GM12878 (cell line): ENCODE measurements around the gene OGFOD3.

Source experiments
- POLR2AphosphoS5 ChIP-seq: IDR thresholded peaks from 2 replicates; pipeline ENCODE4 v1.6.1; 2011; ENCODE audit warnings: mild to moderate bottlenecking, low read length, inconsistent platforms
- TF ChIP-seq, protein P1 (sequence below), 3 experiments: IDR thresholded peaks in 2 of 3; conservative IDR thresholded peaks in 1 of 3; 2 replicates each; pipeline ENCODE4 v1.5.1; 2011; ENCODE audit warnings: low read depth in 3 of 3, low read length in 3 of 3, mild to moderate bottlenecking in 3 of 3, control low read depth in 2 of 3, moderate library complexity in 2 of 3, inconsistent platforms in 1 of 3, mixed read lengths in 1 of 3; ENCODE audit not compliant: control insufficient read depth in 2 of 3, insufficient read depth in 1 of 3; ENCODE audit errors: extremely low read depth in 1 of 3

DNA sequence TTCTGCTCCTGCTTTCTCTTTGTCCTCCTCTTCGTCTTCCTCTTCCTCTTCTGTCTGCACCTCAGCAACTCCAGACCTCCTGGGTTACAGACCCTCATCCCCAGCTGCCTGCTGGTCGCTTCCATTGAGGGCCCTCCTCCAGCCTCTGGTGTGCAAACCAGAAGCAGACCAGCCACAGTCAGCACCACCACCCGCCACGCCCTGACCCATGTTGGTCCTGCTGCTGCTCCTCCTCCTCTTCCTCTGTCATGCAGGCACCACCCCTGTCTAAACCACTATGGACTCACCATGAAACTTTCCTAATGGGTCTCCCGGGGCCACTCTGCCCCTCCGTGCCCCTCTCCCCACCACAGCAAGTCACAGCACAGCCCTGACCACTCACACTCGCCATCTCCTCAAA, 11.4 kb upstream of the OGFOD3 start:
- no peak for TF ChIP-seq POLR2AphosphoS5
- TF ChIP-seq, protein P1, sequence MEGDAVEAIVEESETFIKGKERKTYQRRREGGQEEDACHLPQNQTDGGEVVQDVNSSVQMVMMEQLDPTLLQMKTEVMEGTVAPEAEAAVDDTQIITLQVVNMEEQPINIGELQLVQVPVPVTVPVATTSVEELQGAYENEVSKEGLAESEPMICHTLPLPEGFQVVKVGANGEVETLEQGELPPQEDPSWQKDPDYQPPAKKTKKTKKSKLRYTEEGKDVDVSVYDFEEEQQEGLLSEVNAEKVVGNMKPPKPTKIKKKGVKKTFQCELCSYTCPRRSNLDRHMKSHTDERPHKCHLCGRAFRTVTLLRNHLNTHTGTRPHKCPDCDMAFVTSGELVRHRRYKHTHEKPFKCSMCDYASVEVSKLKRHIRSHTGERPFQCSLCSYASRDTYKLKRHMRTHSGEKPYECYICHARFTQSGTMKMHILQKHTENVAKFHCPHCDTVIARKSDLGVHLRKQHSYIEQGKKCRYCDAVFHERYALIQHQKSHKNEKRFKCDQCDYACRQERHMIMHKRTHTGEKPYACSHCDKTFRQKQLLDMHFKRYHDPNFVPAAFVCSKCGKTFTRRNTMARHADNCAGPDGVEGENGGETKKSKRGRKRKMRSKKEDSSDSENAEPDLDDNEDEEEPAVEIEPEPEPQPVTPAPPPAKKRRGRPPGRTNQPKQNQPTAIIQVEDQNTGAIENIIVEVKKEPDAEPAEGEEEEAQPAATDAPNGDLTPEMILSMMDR (IDR thresholded peaks at IDR 0.05 in 2 of 3, conservative IDR thresholded peaks at IDR 0.05 in 1 of 3; ENCODE audit: control insufficient read depth in 2 of 3, extremely low read depth in 1 of 3, insufficient read depth in 1 of 3, low read depth in 3 of 3, low read length in 3 of 3) = no peak
